NCI-H2107 treated with DMSO at 0.1 percent for 48 hours (cell line): ENCODE results near the gene RBM19.

Experiments
- DNase-seq: peaks from one replicate; lab custom pipeline; 2025; ENCODE audit not compliant: unreplicated experiment; lab: John Stamatoyannopoulos, UW

RBM19 gene

GRCh38 chr12:113860950-113861349, 105.2 kb downstream of the RBM19 start:
- DNase-seq: no peak

- peak; percentile 93 for DNase-seq
These were observed 105.9 kb downstream of the RBM19 start for GRCh38 chr12:113860059-113860820.

- DNase-seq: no peak
These were observed 107.2 kb downstream of the RBM19 start for GRCh38 chr12:113858841-113859386.

- no peak for DNase-seq
These were observed 108.8 kb downstream of the RBM19 start for GRCh38 chr12:113857371-113857770.

GRCh38 chr12:113855998-113856397, 110.1 kb downstream of the RBM19 start:
- no peak for DNase-seq

- DNase-seq: peak; percentile 58
These were observed 111.6 kb downstream of the RBM19 start for GRCh38 chr12:113854385-113855142.

GRCh38 chr12:113853491-113853890, 112.6 kb downstream of the RBM19 start:
- peak; percentile 72 for DNase-seq

GRCh38 chr12:113852695-113853490, 113.2 kb downstream of the RBM19 start:
- peak; percentile 72 for DNase-seq

GRCh38 chr12:113852264-113852663, 113.9 kb downstream of the RBM19 start:
- DNase-seq: peak; percentile 42

- no peak for DNase-seq
These were observed 115.6 kb downstream of the RBM19 start for GRCh38 chr12:113850309-113851056.

- DNase-seq: no peak
These were observed 118.3 kb downstream of the RBM19 start for GRCh38 chr12:113847856-113848255.

- DNase-seq: no peak
These were observed 119.0 kb downstream of the RBM19 start for GRCh38 chr12:113846883-113847755.

GRCh38 chr12:113845900-113846674, 120.0 kb downstream of the RBM19 start:
- peak; percentile 78 for DNase-seq

GRCh38 chr12:113844495-113845210, 121.5 kb downstream of the RBM19 start:
- DNase-seq: peak; percentile 96

- no peak for DNase-seq
These were observed 123.4 kb downstream of the RBM19 start for GRCh38 chr12:113842699-113843098.

GRCh38 chr12:113841786-113842185, 124.3 kb downstream of the RBM19 start:
- DNase-seq: no peak

- no peak for DNase-seq
These were observed 125.6 kb downstream of the RBM19 start for GRCh38 chr12:113840401-113841042.

GRCh38 chr12:113838896-113839295, 127.2 kb downstream of the RBM19 start:
- no peak for DNase-seq
